Kidney (tissue), 14 donors: ENCODE measurements around the gene VPS8. TPM values are rescaled to one million over a fixed set of nuclear protein-coding genes. Genes with fewer than 3 reads are reported as not detected.

Experiments used
- DNase-seq, 5 donors: peaks; one replicate each; pipeline ENCODE4 v3.0.0-alpha.2; 2013 to 2020
- FAIRE-seq: peaks from 2 replicates; lab custom pipeline; 2012; peaks lifted over from hg19 to GRCh38; lab: Jason Lieb, UNC
- H3K27ac ChIP-seq, 2 donors: one replicate each; pipeline ENCODE4 v1.7.0; 2013; ENCODE audit warnings: low read depth in 2 of 2, low read length in 2 of 2, inconsistent platforms in 1 of 2
- H3K27me3 ChIP-seq: one replicate; pipeline ENCODE4 v1.7.1; 2013; ENCODE audit warnings: low read length, inconsistent platforms; ENCODE audit not compliant: control insufficient read depth, insufficient read depth
- H3K36me3 ChIP-seq, 3 donors: one replicate each; pipeline versions ENCODE4 v1.7.0 to v1.7.1; 2013; ENCODE audit warnings: low read length in 3 of 3, control low read depth in 1 of 3, inconsistent platforms in 1 of 3; ENCODE audit not compliant: insufficient read depth in 3 of 3, control insufficient read depth in 2 of 3
- H3K4me1 ChIP-seq, 3 donors: one replicate each; pipeline versions ENCODE4 v1.7.0 to v1.7.1; 2013; ENCODE audit warnings: low read length in 3 of 3, inconsistent platforms in 1 of 3, low read depth in 1 of 3; ENCODE audit not compliant: control insufficient read depth in 2 of 3, insufficient read depth in 2 of 3
- H3K4me3 ChIP-seq, 3 donors: one replicate each; pipeline versions ENCODE4 v1.7.0 to v1.8.1; 2013; ENCODE audit warnings: low read length in 3 of 3, control low read depth in 1 of 3, inconsistent platforms in 1 of 3
- H3K9ac ChIP-seq, 3 donors: one replicate each; pipeline versions ENCODE4 v1.7.0 to v1.7.1; 2013; ENCODE audit warnings: low read length in 3 of 3, control low read depth in 1 of 3, inconsistent platforms in 1 of 3
- H3K9me3 ChIP-seq, 3 donors: one replicate each; pipeline versions ENCODE4 v1.7.0 to v1.7.1; 2013; ENCODE audit warnings: low read length in 3 of 3, control low read depth in 1 of 3, inconsistent platforms in 1 of 3; ENCODE audit not compliant: control insufficient read depth in 2 of 3, insufficient read depth in 1 of 3
- intact Hi-C: fragments of 100-400 bp; cut with DNase I; formaldehyde crosslinking; loops from one replicate; pipeline ENCODE4 v1.11.1; 2022
- polyA plus RNA-seq: library from polyadenylated mRNA; stranded (reverse); fragments of 350-450 nt; fragmentation: Illumina TruSeq; extraction: RNeasy Lipid Tissue Mini Kit (QIAGEN cat#74804); gene quantifications from one replicate; pipeline ENCODE4 v1.2.3, GENCODE V29; 2014; ENCODE audit warnings: low read depth, low replicate concordance; ENCODE audit not compliant: insufficient read depth
- total RNA-seq: library from RNA; stranded (reverse); fragmentation: NEBNext Ultra II Directional; extraction: Animal tissue kit (Norgen Biotek cat#: 25700); gene quantifications from one replicate; pipeline ENCODE4 v1.2.1, GENCODE V29; 2021
- TF ChIP-seq, protein P1 (sequence below): IDR thresholded peaks from 3 replicates; pipeline ENCODE4 v1.5.1; 2012; ENCODE audit warnings: mild to moderate bottlenecking, moderate library complexity, borderline replicate concordance; ENCODE audit not compliant: insufficient read depth; ENCODE audit errors: extremely low read depth
- donor health status: control.
- donor health status: control.
- donor health status: control.
- donor health status: control.
- donor health status: control.
- donor health status: DM: yes; HTN: yes; CAD: no.
- donor health status: Normal renal cell carcinoma (clear cell type).

Gene VPS8
- total and polyA plus RNA-seq, 2 donors from 2014 or later = 10.8 to 55.0 TPM

DNA sequence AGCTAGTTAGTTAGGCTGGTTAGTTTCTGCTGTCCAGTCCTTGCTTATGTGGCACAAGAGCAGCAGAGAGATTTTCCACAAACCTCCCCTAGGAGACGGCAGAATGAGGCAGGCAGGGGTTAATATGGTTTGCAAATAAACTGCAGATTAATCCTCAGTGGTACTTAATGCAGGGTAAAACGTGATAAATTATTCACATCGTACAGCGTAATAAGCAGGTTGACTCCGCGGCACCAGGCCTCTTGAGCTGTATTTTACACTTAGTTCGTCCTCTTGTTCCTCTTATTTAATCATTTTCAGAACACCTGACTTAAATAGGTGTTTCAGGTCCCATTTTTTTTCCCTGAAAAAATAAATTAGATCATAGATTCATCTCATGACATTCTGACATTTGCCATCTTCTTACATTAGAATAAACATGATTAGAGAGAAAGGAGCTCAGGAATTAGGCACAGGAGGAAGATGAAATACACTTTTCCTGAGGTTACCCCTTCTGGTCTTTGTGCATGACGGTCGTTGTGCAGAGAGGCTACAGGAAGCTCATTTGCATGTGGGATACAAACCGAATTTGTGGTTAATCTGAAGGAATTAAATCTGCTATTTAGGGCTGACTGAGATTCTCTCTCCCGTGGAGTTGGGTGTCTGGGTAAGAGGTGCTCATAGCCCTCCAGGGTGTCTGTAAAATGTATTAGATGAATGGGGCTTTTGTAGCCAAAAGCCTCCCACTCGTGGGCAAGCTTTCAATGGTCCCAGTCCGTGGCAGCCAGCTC lies 27.1 kb upstream of the VPS8 start:
- H3K27me3 ChIP-seq = no peaks in the 10 kb centered on the region
- FAIRE-seq (no peak), DNase-seq (peak in 1 of 5 donors; percentile 12)
- H3K9me3 ChIP-seq = no peaks in the 10 kb centered on the region
- H3K4me1 ChIP-seq = no peaks in the 10 kb centered on the region
- H3K4me3 ChIP-seq = no peak overlapping the region
- intact Hi-C loops = no loop called here
- TF ChIP-seq, protein P1, sequence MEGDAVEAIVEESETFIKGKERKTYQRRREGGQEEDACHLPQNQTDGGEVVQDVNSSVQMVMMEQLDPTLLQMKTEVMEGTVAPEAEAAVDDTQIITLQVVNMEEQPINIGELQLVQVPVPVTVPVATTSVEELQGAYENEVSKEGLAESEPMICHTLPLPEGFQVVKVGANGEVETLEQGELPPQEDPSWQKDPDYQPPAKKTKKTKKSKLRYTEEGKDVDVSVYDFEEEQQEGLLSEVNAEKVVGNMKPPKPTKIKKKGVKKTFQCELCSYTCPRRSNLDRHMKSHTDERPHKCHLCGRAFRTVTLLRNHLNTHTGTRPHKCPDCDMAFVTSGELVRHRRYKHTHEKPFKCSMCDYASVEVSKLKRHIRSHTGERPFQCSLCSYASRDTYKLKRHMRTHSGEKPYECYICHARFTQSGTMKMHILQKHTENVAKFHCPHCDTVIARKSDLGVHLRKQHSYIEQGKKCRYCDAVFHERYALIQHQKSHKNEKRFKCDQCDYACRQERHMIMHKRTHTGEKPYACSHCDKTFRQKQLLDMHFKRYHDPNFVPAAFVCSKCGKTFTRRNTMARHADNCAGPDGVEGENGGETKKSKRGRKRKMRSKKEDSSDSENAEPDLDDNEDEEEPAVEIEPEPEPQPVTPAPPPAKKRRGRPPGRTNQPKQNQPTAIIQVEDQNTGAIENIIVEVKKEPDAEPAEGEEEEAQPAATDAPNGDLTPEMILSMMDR = no peak
- no peaks in the 10 kb centered on the region for H3K36me3 ChIP-seq
- no peak overlapping the region for H3K27ac ChIP-seq
- no peak overlapping the region for H3K9ac ChIP-seq

DNA sequence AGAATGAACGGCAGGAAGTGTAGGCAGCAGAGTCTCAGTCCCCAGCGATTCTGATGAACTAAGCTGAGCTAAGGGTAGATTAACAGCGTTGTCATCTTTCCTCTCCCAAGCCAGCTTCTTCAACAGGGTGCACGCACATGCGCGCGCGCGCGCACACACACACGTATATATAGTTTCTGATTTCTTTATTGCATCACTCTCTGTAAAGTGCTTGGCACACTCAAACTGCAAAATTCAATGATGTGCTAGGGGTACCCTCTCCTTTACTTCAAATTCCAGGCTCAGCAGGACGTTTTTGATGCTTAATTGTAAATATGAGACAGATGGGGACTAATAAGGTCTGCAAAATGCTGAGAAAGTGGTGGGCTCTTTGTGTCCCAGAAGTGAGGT lies 26.1 kb upstream of the VPS8 start:
- no peak for FAIRE-seq
- intact Hi-C loops = no loop called here

DNA sequence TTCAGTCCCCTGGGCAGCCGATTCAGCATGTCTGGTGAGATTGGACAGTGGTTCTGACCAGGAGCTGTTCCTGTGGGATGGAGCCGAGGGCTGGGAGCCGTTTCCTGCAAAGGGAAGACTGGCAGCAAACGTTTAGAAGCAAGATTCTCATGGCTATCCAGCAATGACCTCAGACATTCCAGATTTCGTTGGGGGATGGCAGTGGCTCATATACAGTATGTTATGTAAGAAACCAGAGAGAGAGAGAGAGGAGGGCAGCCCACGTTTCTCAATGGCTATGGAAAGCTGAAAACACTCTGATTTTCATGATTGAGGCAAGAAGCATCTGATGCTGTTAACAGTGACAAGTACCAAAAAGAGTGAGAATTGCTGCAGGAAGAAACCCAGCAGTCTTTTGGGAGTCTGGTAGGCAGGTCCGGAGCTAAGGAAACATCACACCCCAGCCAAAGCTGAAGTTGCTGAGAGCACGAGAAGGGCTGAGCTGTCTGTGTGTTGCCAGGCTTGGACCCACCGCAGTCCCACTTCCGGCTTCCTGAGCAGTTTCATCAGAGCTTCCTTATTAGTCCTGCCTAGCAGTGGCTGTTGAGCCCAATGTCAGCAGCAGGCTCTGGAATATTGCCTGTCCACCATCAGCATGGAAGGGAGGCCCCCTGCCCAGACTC lies 25.6 kb upstream of the VPS8 start:
- TF ChIP-seq, protein P1 = no peak
- Histone ChIP-seq H3K4me1 (no peaks in the 10 kb centered on the region), H3K27me3 (no peaks in the 10 kb centered on the region), H3K9me3 (no peaks in the 10 kb centered on the region), H3K4me3 (no peak overlapping the region), H3K9ac (no peak overlapping the region), H3K36me3 (no peaks in the 10 kb centered on the region), H3K27ac (no peak overlapping the region)
- DNase-seq (peak in 3 of 5 donors; percentile 29 to 56 (median 36)), FAIRE-seq (no peak)
- intact Hi-C loops = no loop called here

More for the DNA sequence above, 26.1 kb upstream of the VPS8 start:
- Histone ChIP-seq H3K36me3 (no peaks in the 10 kb centered on the region), H3K27me3 (no peaks in the 10 kb centered on the region), H3K27ac (no peak overlapping the region), H3K4me1 (no peaks in the 10 kb centered on the region), H3K9me3 (no peaks in the 10 kb centered on the region), H3K4me3 (no peak overlapping the region), H3K9ac (no peak overlapping the region)
- TF ChIP-seq, protein P1 = no peak
- DNase-seq = no peak
